ENCODE measurements around the gene TRIML1. TPM values are rescaled to one million over a fixed set of nuclear protein-coding genes. Genes with fewer than 3 reads are reported as not detected.

The TRIML1 gene
- total RNA-seq, 4 donors from 2014 or later = not detected

- 74 to 80% methylated on average over 2 of the region's 2 CpGs for WGBS, 2 donors
- intact Hi-C loops (cut with DNase I; ENCODE audit: low total_unique reads) = no loop called here
- no peak overlapping the region for H3K4me3 ChIP-seq (ENCODE audit: low read depth, poor library complexity, severe bottlenecking)
- DNase-seq (ENCODE audit: low spot score in 2 of 2) = no peak
- TF ChIP-seq CTCF (IDR thresholded peaks at IDR 0.05) (no peak), POLR2A (IDR thresholded peaks at IDR 0.05) (no peak)
These were observed 32.3 kb downstream of the TRIML1 start for GRCh38 chr4:188171551-188171950.

GRCh38 chr4:188175288-188175687 lies 36.0 kb downstream of the TRIML1 start:
- WGBS, 2 donors = 85 to 86% methylated on average over 6 of the region's 6 CpGs
- intact Hi-C loops (cut with DNase I; ENCODE audit: low total_unique reads) = no loop called here

GRCh38 chr4:188177997-188178675 lies 38.9 kb downstream of the TRIML1 start:
- no peak overlapping the region for H3K4me3 ChIP-seq (ENCODE audit: low read depth, poor library complexity, severe bottlenecking)
- intact Hi-C loops (cut with DNase I; ENCODE audit: low total_unique reads) = no loop called here
- WGBS, 2 donors = 60 to 76% methylated on average over 5 of the region's 5 CpGs
- no peak for DNase-seq (ENCODE audit: low spot score in 2 of 2)
- TF ChIP-seq CTCF (IDR thresholded peaks at IDR 0.05) (no peak), POLR2A (IDR thresholded peaks at IDR 0.05) (no peak)

More at GRCh38 chr4:188175288-188175687, 36.0 kb downstream of the TRIML1 start:
- DNase-seq (ENCODE audit: low spot score in 2 of 2) = no peak
- H3K4me3 ChIP-seq (ENCODE audit: low read depth, poor library complexity, severe bottlenecking) = no peak overlapping the region
- TF ChIP-seq CTCF (IDR thresholded peaks at IDR 0.05) (no peak), POLR2A (IDR thresholded peaks at IDR 0.05) (no peak)

- TF ChIP-seq POLR2A (IDR thresholded peaks at IDR 0.05) = no peak
- TF ChIP-seq CTCF (IDR thresholded peaks at IDR 0.05) = no peak
- intact Hi-C loops (cut with DNase I; ENCODE audit: low total_unique reads) = no loop called here
- H3K4me3 ChIP-seq (ENCODE audit: low read depth, poor library complexity, severe bottlenecking) = no peak overlapping the region
- no peak for DNase-seq (ENCODE audit: low spot score in 2 of 2)
- WGBS, 2 donors = 95 to 96% methylated on average over 8 to 17 of the region's 28 CpGs
These were observed 39.6 kb downstream of the TRIML1 start for GRCh38 chr4:188178806-188179205.

GRCh38 chr4:188187106-188187505 lies 47.9 kb downstream of the TRIML1 start:
- no peak overlapping the region for H3K4me3 ChIP-seq (ENCODE audit: low read depth, poor library complexity, severe bottlenecking)
- intact Hi-C loops (cut with DNase I; ENCODE audit: low total_unique reads) = no loop called here
- WGBS, 2 donors = 73 to 81% methylated on average over 2 of the region's 2 CpGs
- TF ChIP-seq POLR2A (IDR thresholded peaks at IDR 0.05) (no peak), CTCF (IDR thresholded peaks at IDR 0.05) (no peak)
- no peak for DNase-seq (ENCODE audit: low spot score in 2 of 2)

- TF ChIP-seq POLR2A (IDR thresholded peaks at IDR 0.05) = no peak
- no peak for TF ChIP-seq CTCF (IDR thresholded peaks at IDR 0.05)
- no peak overlapping the region for H3K4me3 ChIP-seq (ENCODE audit: low read depth, poor library complexity, severe bottlenecking)
- 49 to 61% methylated on average over 3 of the region's 3 CpGs for WGBS, 2 donors
- DNase-seq (ENCODE audit: low spot score in 2 of 2) = no peak
- intact Hi-C loops (cut with DNase I; ENCODE audit: low total_unique reads) = no loop called here
These were observed 51.2 kb downstream of the TRIML1 start for GRCh38 chr4:188190461-188190860.

All from lower leg skin (tissue), 4 donors.